Mesenteric fat pad (tissue), 1 donor: Measurements from ENCODE around the gene NPHP4. TPM values are rescaled to one million over a fixed set of nuclear protein-coding genes. Genes with fewer than 3 reads are reported as not detected.
"Not testable (repeated sequence)": the region's sequence is repeated elsewhere in the genome, so short reads cannot be mapped to it uniquely, and the experiment has no call there.

Source experiments
- DNase-seq: peaks from one replicate; pipeline ENCODE4 v3.0.0-alpha.2; 2020; ENCODE audit warnings: low spot score
- total RNA-seq: library from RNA; stranded (reverse); fragmentation: NEBNext Ultra II Directional; extraction: Animal tissue kit (Norgen Biotek cat#: 25700); gene quantifications from one replicate; pipeline ENCODE4 v1.2.1, GENCODE V29; 2021
- donor health status: DM: yes; HTN: yes; CAD: no.

Gene NPHP4
- total RNA-seq, 1 donor from 2014 or later = 37.6 TPM

- DNase-seq = no peak
Observed at GRCh38 chr1:5896706-5897660, 95.2 kb downstream of the NPHP4 start.

DNA sequence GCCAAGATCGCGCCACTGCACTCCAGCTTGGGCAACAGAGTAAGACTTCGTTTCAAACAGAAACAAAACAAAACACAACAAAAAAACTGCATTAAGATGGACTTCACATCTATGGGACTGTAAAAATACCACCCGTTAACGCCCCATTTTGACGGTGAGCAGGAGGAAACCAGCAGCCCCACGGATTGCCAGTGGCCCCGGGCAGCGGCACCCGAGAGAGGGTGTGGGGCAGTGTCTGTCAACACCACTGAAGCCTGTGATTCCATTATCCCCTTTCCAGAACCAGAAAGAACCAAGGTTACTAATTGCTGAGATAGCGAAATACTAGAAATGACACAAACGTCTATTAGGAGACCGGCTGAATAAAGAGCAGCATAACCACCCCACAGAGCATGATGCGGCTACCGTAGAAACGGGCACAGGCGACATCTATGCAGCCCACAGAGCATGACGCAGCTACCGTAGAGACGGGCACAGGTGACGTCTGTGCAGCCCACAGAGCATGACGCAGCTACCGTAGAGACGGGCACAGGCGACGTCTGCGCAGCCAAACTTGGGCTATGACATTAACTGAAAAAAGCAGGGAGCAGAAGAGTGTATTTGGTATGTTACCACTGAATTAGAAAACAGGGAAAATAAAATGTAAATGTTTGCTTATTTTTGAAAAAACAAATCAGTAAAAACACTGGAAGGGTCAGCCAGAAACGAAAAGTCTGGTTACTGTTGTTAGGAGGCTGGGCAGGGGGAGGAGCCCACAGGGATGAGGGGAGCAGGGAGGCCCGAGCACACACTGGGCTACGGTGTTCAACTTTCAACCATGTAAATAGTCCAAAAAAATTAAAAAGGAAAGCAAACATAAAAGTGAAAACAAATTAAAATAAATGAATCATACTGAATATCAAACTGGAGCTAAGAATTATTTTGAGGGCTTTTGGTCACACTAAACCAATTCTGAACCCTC lies 96.5 kb downstream of the NPHP4 start:
- DNase-seq = no peak

DNA sequence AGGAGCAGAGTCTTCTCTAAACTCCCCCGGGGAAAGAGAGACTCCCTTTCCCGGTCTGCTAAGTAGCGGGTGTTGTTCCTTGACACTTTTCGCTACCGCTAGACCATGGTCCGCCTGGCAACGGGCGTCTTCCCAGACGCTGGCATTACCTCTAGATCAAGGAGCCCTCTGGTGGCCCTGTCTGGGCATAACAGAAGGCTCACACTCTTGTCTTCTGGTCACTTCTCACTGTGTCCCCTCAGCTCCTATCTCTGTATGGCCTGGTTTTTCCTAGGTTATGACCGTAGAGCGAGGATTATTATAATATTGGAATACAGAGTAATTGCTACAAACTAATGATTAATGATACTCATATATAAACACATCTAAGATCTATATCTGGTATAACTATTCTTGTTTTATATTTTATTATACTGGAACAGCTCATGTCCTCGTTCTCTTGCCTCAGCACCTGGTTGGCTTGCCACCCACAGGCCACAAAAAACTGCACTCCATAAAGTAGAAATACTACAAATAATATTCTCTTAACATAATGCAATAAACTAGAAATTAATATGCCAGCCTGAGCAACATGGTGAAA lies 98.4 kb downstream of the NPHP4 start:
- not testable (repeated sequence) for DNase-seq

DNA sequence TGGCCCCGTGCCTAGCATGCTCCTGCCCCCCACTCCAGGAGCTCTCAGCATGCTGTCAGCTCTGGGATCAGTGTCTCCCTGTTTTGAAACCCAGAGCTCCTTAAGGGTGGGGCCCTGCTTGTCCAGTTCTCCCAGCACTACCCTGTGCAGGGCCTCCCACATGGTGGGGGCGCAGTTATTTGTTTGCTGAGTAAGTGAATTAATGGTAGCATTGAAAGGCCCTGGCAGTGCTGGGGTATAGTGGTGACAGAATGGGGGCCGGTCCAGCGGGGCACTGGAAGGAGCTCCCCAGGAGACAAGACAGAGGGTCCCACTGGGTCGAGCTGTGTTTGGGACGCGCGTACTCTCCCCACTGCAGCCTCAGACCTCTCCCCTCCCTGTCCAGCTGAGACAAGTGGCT lies 99.9 kb downstream of the NPHP4 start:
- DNase-seq = no peak

DNA sequence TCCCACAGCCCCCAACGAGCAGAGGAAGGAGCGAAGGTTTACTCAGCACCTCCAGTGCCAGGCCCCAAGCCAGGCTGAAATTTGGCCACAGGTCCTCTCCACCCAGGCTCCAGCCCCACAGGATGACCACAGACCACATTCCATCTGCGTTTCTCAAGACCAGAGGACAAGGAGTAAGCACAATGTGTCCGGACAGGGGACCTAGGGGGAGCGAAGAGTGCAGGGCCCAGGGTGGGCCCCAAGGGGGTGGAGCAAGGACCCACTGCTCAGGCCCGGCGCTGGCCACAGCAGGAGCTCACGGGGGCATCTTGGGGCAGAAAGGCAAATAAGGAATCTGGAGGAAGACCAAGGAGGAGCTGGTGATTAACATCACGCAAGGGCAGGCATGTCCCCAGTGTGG lies 100.5 kb downstream of the NPHP4 start:
- no peak for DNase-seq

DNA sequence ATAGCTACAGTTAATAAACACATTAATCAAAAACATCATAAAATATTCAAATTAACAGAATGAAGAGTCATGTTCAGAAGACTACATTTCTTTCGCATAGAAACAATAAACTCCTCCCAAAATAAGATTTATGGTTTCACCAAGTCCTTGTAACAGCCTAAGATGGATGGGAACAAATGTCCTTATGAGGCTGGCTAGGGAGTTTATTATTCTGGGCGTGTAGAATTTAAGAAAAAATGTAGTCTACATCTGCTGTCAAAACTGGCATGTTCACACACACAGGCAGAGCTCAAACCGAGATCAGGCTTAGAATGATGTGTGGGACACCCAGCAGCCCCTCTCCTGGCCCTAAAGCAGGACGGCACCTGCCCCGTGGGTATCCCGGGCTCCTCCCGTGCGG lies 101.1 kb downstream of the NPHP4 start:
- no peak for DNase-seq

GRCh38 chr1:5890346-5891106 lies 101.7 kb downstream of the NPHP4 start:
- no peak for DNase-seq

DNA sequence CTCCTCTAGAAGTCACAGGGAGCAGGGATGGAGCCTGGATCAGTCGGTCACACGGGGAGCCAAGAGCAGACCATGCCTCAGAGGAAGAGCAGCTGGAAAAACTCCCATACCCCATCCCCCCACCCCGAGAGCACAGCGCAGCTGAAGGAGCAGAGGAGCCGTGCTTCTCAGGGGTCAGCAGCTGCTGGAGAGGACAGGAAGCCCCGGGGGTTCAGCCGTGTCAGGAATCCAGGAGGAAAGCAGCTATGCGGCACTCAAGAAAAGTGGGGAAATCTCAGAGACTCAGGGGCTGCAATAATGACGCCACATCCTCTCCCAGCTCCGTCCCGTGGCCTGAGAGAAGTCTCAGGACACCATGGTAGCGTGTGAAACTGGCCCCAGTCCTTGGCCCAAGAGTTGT lies 102.3 kb downstream of the NPHP4 start:
- no peak for DNase-seq

GRCh38 chr1:5889462-5889861 lies 102.8 kb downstream of the NPHP4 start:
- no peak for DNase-seq

GRCh38 chr1:5888606-5889211 lies 103.5 kb downstream of the NPHP4 start:
- DNase-seq = no peak

DNA sequence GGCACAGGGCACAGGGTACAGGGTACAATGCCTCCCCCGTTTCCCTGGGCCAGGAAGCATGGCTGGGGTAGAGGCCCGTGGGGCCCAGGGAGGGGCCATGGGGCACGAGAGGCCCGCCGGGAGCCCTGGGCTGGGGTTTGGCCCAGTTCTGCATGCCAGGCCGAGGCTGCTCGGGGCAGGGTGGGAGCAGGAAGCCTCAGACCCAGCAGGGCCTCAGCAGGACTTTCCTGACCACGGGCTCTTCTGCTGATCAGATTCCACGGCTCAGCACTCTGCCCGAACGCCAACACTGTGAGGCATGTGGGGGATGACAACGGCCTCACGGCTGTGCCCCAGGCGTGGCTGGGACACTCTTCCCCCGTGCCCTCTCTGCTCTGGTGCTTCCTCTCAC lies 104.3 kb downstream of the NPHP4 start:
- no peak for DNase-seq

DNA sequence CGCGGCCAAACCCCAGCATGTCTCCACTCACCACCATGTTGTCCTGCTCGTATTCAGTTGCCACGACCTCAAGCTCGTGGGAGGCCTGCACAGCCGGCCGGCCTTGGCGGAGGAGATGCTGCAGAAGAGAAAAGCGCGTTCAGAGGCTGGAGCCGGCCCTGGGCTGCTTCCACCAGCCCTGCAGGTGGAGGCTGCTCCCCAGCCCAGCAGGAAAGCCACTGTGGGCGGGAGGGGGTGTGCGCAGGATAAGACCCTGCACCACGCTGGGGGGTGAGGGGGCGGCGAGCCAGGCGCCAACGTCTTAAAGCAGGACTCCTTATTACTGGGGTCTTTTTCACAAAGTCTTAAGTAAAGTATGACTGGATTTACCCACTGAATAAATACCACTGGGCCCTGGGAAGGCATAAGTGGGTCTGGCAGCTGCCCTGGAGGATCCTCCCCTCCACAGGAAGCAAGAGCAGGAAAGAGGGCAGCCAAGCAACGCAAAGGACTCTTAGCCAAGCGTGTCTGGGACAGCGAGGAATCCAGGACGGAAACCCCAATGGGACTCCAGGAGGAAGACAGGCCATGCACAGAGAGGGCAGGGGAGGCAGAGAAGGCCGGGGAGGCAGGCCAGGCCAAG lies 104.8 kb downstream of the NPHP4 start:
- no peak for DNase-seq

DNA sequence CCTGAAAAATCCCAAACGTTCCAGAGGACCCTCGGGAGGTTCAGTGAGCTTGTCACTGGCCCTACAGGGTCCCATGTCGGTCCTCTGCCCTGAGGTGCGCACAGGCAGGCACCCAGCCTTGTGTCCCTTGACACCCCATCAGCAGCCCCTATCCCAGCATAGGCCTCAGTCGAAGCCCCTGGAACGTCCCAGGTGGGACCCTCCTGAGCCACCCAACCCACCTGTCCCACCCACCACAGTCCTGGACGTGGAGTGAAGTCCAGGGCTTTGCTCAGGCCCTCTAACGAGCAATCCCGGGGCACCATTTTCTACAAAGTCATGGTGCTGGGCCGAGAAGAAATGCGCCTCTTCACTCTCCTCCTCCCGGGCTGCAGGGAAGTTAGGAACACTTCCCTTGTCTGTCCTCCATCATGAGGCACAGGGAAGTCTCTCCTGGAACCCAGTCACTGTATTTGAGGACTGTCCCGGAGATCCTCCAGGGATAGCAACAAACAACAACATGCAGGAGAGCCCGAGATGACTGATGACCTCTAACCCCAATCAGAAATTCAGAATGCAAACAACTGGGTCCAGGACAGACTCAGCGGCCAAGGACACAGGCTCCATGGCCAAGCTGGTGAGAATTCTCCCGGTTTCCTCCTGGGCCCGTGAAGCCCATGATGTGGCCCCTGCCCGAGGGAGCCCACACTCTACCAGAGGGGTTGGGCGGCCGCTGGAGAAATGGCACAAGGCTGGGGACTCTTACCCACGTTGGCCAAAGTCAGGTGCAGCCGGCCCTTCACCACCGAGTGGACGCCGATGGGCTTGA lies 105.5 kb downstream of the NPHP4 start:
- DNase-seq = no peak

DNA sequence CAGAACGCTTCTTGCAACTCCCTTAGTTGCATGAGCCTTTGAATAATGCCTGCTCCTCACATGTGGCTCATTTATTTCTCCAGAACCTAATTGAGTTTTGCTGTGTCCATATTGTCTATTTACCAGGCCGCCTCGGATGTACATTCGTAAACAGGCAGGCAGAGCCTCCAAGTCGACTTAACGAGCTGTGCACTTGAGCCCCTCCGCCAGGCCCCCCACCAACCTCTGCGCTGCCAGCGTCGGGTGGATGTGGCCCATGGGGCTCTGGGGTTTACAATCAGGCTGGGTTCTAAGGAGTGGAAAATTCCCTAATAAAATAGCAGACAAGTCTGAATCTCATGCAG lies 106.1 kb downstream of the NPHP4 start:
- DNase-seq = no peak

DNA sequence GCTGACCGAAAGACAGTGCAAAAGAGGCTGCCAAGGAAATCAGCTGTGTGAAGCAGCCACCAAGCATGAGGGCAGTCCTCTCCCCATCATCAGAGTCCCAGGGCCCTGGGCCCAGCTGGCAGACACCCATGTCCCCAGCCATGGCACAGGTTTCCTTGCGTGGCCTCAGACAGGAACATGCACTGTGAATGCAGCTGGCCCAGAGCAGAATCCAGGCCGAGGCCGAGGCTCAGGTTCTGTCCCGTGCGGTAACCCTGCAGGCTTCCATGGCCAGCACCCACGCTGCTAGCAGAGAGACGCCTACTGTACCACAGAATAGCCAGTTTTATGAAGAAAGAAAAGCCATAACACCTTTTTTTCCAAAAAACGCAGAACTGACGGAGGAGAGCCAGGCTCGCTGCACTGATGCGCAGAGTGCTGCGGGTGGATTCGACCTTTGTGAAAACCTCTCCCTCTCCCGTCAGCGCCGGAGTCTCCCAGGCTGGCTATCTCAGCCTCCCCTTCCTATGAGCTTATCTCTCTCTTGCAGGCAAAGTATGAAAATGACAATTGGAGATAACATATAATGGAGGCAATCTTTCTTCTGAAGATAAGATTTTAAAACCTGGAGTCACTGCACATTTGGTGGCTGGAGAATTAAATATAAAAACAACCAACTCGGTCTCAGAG lies 106.6 kb downstream of the NPHP4 start:
- no peak for DNase-seq

DNA sequence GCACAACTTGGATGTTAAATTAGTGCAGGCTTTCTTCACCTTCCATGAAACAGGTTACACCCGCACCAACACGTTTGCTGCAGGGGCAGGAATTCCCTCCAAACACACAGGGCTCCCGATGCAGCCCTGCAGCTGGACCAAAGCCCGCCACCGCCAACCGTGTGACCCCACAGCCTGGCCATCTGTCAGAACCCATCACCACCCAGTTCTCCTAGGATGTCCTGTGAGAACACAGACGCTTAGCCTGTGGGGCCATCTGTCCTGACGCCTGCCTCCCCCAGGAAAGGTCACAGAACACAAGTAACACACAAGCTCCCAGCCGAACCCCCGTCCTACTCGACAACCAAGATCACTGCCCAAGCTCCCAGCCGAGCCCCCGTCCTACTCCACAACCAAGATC lies 108.1 kb downstream of the NPHP4 start:
- DNase-seq = no peak

DNA sequence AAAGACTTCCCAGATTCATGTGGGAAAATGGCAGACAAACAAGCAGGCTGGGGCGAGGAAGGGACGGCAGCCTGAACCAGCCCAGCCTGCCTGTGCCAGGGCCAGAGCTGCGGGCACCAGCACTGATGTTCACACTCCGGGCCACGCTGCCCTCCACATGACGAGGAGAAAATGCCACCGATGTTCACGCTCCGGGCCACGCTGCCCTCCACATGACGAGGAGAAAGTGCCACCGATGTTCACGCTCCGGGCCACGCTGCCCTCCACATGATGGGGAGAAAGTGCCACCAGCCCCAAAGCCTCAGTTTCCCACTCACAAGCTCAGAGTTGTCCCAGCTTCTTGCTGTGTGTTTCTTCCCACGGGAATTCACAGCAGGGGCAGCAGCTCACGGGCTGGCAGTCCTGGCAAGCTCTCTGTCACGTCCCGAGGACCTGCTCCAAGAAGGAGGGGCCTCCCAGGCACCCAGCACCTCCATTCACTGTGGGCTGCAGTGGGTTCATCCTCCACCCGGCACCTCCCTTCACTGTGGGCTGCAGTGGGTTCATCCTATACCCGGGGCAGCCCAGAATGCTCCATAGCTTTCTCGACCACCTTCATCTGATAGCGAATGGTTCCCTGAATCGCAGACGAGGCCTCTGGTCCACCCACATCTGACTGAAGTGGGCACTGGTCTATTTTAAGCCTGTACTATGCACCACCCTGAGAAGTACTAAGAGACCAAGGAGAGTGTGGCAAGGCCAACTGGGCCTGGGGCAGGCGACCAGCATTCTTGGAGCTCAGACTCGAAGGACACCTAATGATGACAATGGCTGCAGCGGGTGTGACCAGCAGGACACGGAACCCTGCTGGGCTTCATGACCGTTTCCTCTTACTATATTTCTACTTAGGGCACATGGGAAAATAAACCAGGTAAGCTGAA lies 108.8 kb downstream of the NPHP4 start:
- no peak for DNase-seq
